ENCODE measurements around the gene DPP4. TPM values are rescaled to one million over a fixed set of nuclear protein-coding genes. Genes with fewer than 3 reads are reported as not detected.

DPP4 gene
- total RNA-seq, 6 experiments from 2014 or later: 17.8 to 39.8 (median 26.3) TPM

- no peaks in the 10 kb centered on the region for H3K4me1 ChIP-seq
- H3K9me3 ChIP-seq: no peaks in the 10 kb centered on the region
- WGBS (ENCODE audit: insufficient coverage, low coverage, low lambda C conversion rate, missing lambda C conversion rate): 59% methylated on average over 2 of the region's 2 CpGs
- TF ChIP-seq CTCF (IDR thresholded peaks at IDR 0.05) (no peak), POLR2A (IDR thresholded peaks at IDR 0.05) (no peak)
- H3K27me3 ChIP-seq: no peaks in the 10 kb centered on the region
- intact Hi-C loops (cut with DNase I): no loop called here
- no peaks in the 10 kb centered on the region for H3K36me3 ChIP-seq
- no peak overlapping the region for H3K4me3 ChIP-seq
- no peak for DNase-seq
- ATAC-seq: no peak
- H3K27ac ChIP-seq: no peak overlapping the region
These were observed 101.1 kb downstream of the DPP4 start for GRCh38 chr2:161972866-161973265.

- no peaks in the 10 kb centered on the region for H3K27me3 ChIP-seq
- no peak for TF ChIP-seq CTCF (IDR thresholded peaks at IDR 0.05)
- no peak for TF ChIP-seq POLR2A (IDR thresholded peaks at IDR 0.05)
- WGBS (ENCODE audit: insufficient coverage, low coverage, low lambda C conversion rate, missing lambda C conversion rate): 85% methylated on average over 1 of the region's 1 CpG
- no peak overlapping the region for H3K27ac ChIP-seq
- no peaks in the 10 kb centered on the region for H3K4me1 ChIP-seq
- intact Hi-C loops (cut with DNase I): no loop called here
- H3K9me3 ChIP-seq: no peaks in the 10 kb centered on the region
- ATAC-seq (no peak), DNase-seq (no peak)
- H3K4me3 ChIP-seq: no peak overlapping the region
- H3K36me3 ChIP-seq: no peaks in the 10 kb centered on the region
These were observed 101.8 kb downstream of the DPP4 start for GRCh38 chr2:161972232-161972631.

GRCh38 chr2:161971551-161971950 lies 102.5 kb downstream of the DPP4 start:
- intact Hi-C loops (cut with DNase I): no loop called here

GRCh38 chr2:161969159-161969558 lies 104.9 kb downstream of the DPP4 start:
- TF ChIP-seq CTCF (IDR thresholded peaks at IDR 0.05) (no peak), POLR2A (IDR thresholded peaks at IDR 0.05) (no peak)
- 40% methylated on average over 1 of the region's 1 CpG for WGBS (ENCODE audit: insufficient coverage, low coverage, low lambda C conversion rate, missing lambda C conversion rate)

More at GRCh38 chr2:161971551-161971950, 102.5 kb downstream of the DPP4 start:
- TF ChIP-seq CTCF (IDR thresholded peaks at IDR 0.05) (no peak), POLR2A (IDR thresholded peaks at IDR 0.05) (no peak)
- WGBS (ENCODE audit: insufficient coverage, low coverage, low lambda C conversion rate, missing lambda C conversion rate): 80% methylated on average over 9 of the region's 9 CpGs
- ATAC-seq: no peak
- H3K27me3 ChIP-seq: no peaks in the 10 kb centered on the region
- no peaks in the 10 kb centered on the region for H3K4me1 ChIP-seq
- no peak overlapping the region for H3K4me3 ChIP-seq
- H3K9me3 ChIP-seq: no peaks in the 10 kb centered on the region
- H3K27ac ChIP-seq: no peak overlapping the region
- H3K36me3 ChIP-seq: no peaks in the 10 kb centered on the region
- DNase-seq: no peak

GRCh38 chr2:161965994-161966393 lies 108.0 kb downstream of the DPP4 start:
- no peaks in the 10 kb centered on the region for H3K9me3 ChIP-seq
- H3K27ac ChIP-seq: no peak overlapping the region
- no peaks in the 10 kb centered on the region for H3K36me3 ChIP-seq
- intact Hi-C loops (cut with DNase I): no loop called here
- no peak overlapping the region for H3K4me3 ChIP-seq
- no peak for ATAC-seq
- H3K4me1 ChIP-seq: no peaks in the 10 kb centered on the region
- TF ChIP-seq CTCF (IDR thresholded peaks at IDR 0.05) (no peak), POLR2A (IDR thresholded peaks at IDR 0.05) (no peak)
- WGBS (ENCODE audit: insufficient coverage, low coverage, low lambda C conversion rate, missing lambda C conversion rate): 70% methylated on average over 1 of the region's 1 CpG
- H3K27me3 ChIP-seq: no peaks in the 10 kb centered on the region
- no peak for DNase-seq

More at GRCh38 chr2:161969159-161969558, 104.9 kb downstream of the DPP4 start:
- Histone ChIP-seq H3K27me3 (no peaks in the 10 kb centered on the region), H3K9me3 (no peaks in the 10 kb centered on the region), H3K4me3 (no peak overlapping the region), H3K27ac (no peak overlapping the region), H3K36me3 (no peaks in the 10 kb centered on the region), H3K4me1 (no peaks in the 10 kb centered on the region)
- no peak for ATAC-seq
- intact Hi-C loops (cut with DNase I): no loop called here
- no peak for DNase-seq
